Astrocyte of the hippocampus (primary cell): Measurements from ENCODE around the gene LTN1.

ENCODE experiments used
- DNase-seq: peaks from one replicate; pipeline ENCODE4 v3.0.0; 2011; ENCODE audit warnings: low read depth, low spot score

Gene LTN1

DNA sequence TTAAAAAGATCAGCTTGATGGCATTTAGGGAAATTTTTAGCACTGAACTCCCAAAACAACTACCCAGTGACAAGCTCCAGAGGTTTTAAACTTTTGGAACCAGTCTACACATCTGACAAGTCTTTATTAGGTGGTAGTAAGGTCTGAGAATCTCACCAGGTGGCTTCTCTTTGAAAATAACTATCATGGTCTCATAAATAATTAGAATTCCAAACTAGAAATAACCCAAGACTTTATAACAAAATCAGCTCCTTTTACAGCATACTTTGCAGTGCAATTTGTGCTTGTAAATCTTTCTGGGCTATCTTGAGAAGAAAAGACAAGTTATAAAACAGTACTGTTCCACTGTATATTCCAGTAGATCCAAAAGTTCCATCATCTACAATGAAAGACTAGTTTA lies 108.7 kb downstream of the LTN1 start:
- no peak for DNase-seq

DNA sequence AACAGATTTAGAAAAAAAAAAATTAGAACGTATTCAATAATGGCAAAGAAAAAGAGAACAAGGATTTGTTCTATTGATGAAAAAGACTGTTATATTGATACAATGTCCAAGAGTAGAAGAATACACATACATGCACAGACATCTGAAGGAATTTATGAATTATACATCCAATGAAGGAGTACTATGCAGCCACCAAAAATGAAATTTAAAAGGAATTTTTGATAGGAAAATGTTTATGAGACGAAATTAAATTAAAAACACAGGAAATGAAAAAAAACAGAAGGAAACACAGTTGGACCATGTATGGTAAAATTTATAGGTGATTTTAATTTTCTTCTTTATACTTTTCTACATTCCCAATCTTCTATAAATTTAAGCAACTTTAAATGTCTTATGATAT lies 110.3 kb downstream of the LTN1 start:
- no peak for DNase-seq
